CD4-positive, alpha-beta T cell (primary cell): ENCODE data around the gene CYFIP1. TPM values are rescaled to one million over a fixed set of nuclear protein-coding genes. Genes with fewer than 3 reads are reported as not detected.

Experiments used
- ATAC-seq: fragments of 200-7000 bp; cut with Tn5 transposase; one replicate; pipeline ENCODE4 v1.10.0; 2022; ENCODE audit warnings: mild to moderate bottlenecking; ENCODE audit not compliant: poor library complexity
- CTCF ChIA-PET: fragments of 350-600 bp; sonication (Branson Sonifier 250); formaldehyde crosslinking; loops from one replicate; lab custom pipeline; 2021; ENCODE audit warnings: antibody characterized with exemption, inconsistent platforms; lab: Charles Lee
- POLR2A ChIA-PET: fragments of 350-600 bp; sonication (Branson Sonifier 250); formaldehyde crosslinking; loops from one replicate; lab custom pipeline; 2021; ENCODE audit warnings: antibody characterized with exemption, inconsistent platforms; lab: Charles Lee
- DNase-seq, 14 experiments: peaks; one replicate each; pipeline ENCODE4 v3.0.0-alpha.2; 2013 to 2020; ENCODE audit warnings: mixed read lengths in 2 of 14
- H3K27ac ChIP-seq, 2 donors: one replicate each; pipeline versions ENCODE4 v1.5.1 to v1.7.0; 2013; ENCODE audit warnings: low read length in 2 of 2, low read depth in 1 of 2, mild to moderate bottlenecking in 1 of 2
- H3K27me3 ChIP-seq, 2 experiments: 1 replicate in 1 of 2; 2 replicates in 1 of 2; pipeline versions ENCODE4 v1.6.1 to v1.7.0; 2013; ENCODE audit warnings: low read length in 2 of 2, control low read depth in 1 of 2, mild to moderate bottlenecking in 1 of 2, moderate library complexity in 1 of 2; ENCODE audit not compliant: insufficient read depth in 2 of 2, control insufficient read depth in 1 of 2
- H3K36me3 ChIP-seq: one replicate; pipeline ENCODE4 v1.6.1; 2013; ENCODE audit warnings: low read length, control low read depth; ENCODE audit not compliant: insufficient read depth
- H3K4me1 ChIP-seq: one replicate; pipeline ENCODE4 v1.6.1; 2013; ENCODE audit warnings: low read length, control low read depth; ENCODE audit not compliant: insufficient read depth
- H3K4me3 ChIP-seq: one replicate; pipeline ENCODE4 v1.5.1; 2013; ENCODE audit warnings: mild to moderate bottlenecking, low read length, moderate library complexity
- H3K9me3 ChIP-seq, 2 experiments: 1 replicate in 1 of 2; 2 replicates in 1 of 2; pipeline versions ENCODE4 v1.6.1 to v1.7.0; 2013; ENCODE audit warnings: low read length in 2 of 2, mild to moderate bottlenecking in 2 of 2, control low read depth in 1 of 2, moderate library complexity in 1 of 2; ENCODE audit not compliant: control insufficient read depth in 1 of 2, insufficient read depth in 1 of 2
- H3K27ac Mint-ChIP-seq: one replicate; pipeline ENCODE4 v1.8.0; 2020; ENCODE audit warnings: mixed read lengths
- H3K27me3 Mint-ChIP-seq: one replicate; pipeline ENCODE4 v1.8.0; 2021; ENCODE audit warnings: mixed read lengths
- H3K36me3 Mint-ChIP-seq: one replicate; pipeline ENCODE4 v1.8.0; 2021; ENCODE audit warnings: low read depth, mixed read lengths
- H3K4me1 Mint-ChIP-seq: one replicate; pipeline ENCODE4 v1.8.0; 2021; ENCODE audit warnings: low read depth, mixed read lengths
- H3K4me3 Mint-ChIP-seq: one replicate; pipeline ENCODE4 v1.8.0; 2020; ENCODE audit warnings: mild to moderate bottlenecking, mixed read lengths
- H3K9me3 Mint-ChIP-seq: one replicate; pipeline ENCODE4 v1.8.0; 2020; ENCODE audit warnings: mixed read lengths
- CTCF ChIP-seq: fragments of 200-600 bp; IDR thresholded peaks from one replicate; pipeline ENCODE4 v1.8.0; 2022; ENCODE audit warnings: antibody characterized with exemption, mild to moderate bottlenecking
- intact Hi-C, 2 experiments: fragments of 100-400 bp; cut with DNase I in 1 of 2; cut with micrococcal nuclease in 1 of 2; formaldehyde crosslinking; loops; one replicate each; pipeline versions ENCODE4 v1.15.1 to v1.9.0; 2023 to 2025; cut with DNase I, micrococcal nuclease
- total RNA-seq, 174 experiments: library from RNA in 2 of 174; stranded (reverse) in 2 of 174; gene quantifications; one replicate each; pipeline ENCODE4 v1.2.3 and lab custom pipeline; 2021 to 2026

CYFIP1 gene
- total RNA-seq, 2 experiments from 2014 or later = 3.2 to 4.4 TPM

GRCh38 chr15:22969489-22969888, 10.7 kb downstream of the CYFIP1 start:
- Histone ChIP-seq H3K4me3 (no peak overlapping the region), H3K36me3 (no peaks in the 10 kb centered on the region), H3K27me3 (no peaks in the 10 kb centered on the region), H3K27ac (no peak overlapping the region), H3K4me1 (no peaks in the 10 kb centered on the region), H3K9me3 (peaks cover 0 to 4% of the 10 kb centered on the region in 2 experiments)
- no peaks in the 10 kb centered on the region for H3K36me3 Mint-ChIP-seq
- ChIA-PET CTCF (no interaction called here), POLR2A (no interaction called here)
- no peak for ATAC-seq
- no peak for DNase-seq
- intact Hi-C loops = loop anchor here in 1 of 2 experiments (10.0 kb wide), 1 partner anchor 145 kb away; no protein-coding TSS in a partner anchor
- no peaks in the 10 kb centered on the region for H3K4me1 Mint-ChIP-seq
- TF ChIP-seq CTCF = no peak
- no peaks in the 10 kb centered on the region for H3K9me3 Mint-ChIP-seq
- H3K27me3 Mint-ChIP-seq = no peaks in the 10 kb centered on the region
- no peak overlapping the region for H3K27ac Mint-ChIP-seq
- no peak overlapping the region for H3K4me3 Mint-ChIP-seq

- Mint-ChIP-seq H3K27ac (no peak overlapping the region), H3K4me3 (no peak overlapping the region), H3K36me3 (no peaks in the 10 kb centered on the region), H3K4me1 (no peaks in the 10 kb centered on the region), H3K27me3 (no peaks in the 10 kb centered on the region), H3K9me3 (no peaks in the 10 kb centered on the region)
- H3K4me1 ChIP-seq = no peaks in the 10 kb centered on the region
- POLR2A ChIA-PET = no interaction called here
- peaks cover 0 to 8% of the 10 kb centered on the region in 2 experiments for H3K9me3 ChIP-seq
- H3K27ac ChIP-seq = no peak overlapping the region
- no peak overlapping the region for H3K4me3 ChIP-seq
- intact Hi-C loops = loop anchor here in 1 of 2 experiments (10.0 kb wide), 1 partner anchor 144 kb away; no protein-coding TSS in a partner anchor
- DNase-seq (no peak), ATAC-seq (no peak)
- no peaks in the 10 kb centered on the region for H3K36me3 ChIP-seq
- no peak for TF ChIP-seq CTCF
- CTCF ChIA-PET = no interaction called here
- H3K27me3 ChIP-seq = no peaks in the 10 kb centered on the region
Observed at GRCh38 chr15:22968366-22968765, 11.8 kb downstream of the CYFIP1 start.

- Mint-ChIP-seq H3K27ac (no peak overlapping the region), H3K9me3 (no peaks in the 10 kb centered on the region), H3K4me1 (no peaks in the 10 kb centered on the region), H3K27me3 (no peaks in the 10 kb centered on the region), H3K36me3 (no peaks in the 10 kb centered on the region), H3K4me3 (no peak overlapping the region)
- intact Hi-C loops = loop anchor here in 1 of 2 experiments (10.0 kb wide), 1 partner anchor 142 kb away; no protein-coding TSS in a partner anchor
- no peak for DNase-seq
- H3K36me3 ChIP-seq = no peaks in the 10 kb centered on the region
- H3K4me1 ChIP-seq = no peaks in the 10 kb centered on the region
- H3K27me3 ChIP-seq = no peaks in the 10 kb centered on the region
- TF ChIP-seq CTCF = no peak
- no peak for ATAC-seq
- H3K27ac ChIP-seq = no peak overlapping the region
- ChIA-PET CTCF (no interaction called here), POLR2A (no interaction called here)
- H3K9me3 ChIP-seq = peaks cover 0 to 8% of the 10 kb centered on the region in 2 experiments
- H3K4me3 ChIP-seq = no peak overlapping the region
Observed at GRCh38 chr15:22967084-22967770, 12.9 kb downstream of the CYFIP1 start.
